Measurements from ENCODE around the gene SLC38A8. TPM values are rescaled to one million over a fixed set of nuclear protein-coding genes. Genes with fewer than 3 reads are reported as not detected.

SLC38A8 gene
- total and polyA plus RNA-seq, 2 experiments from 2014 or later = not detected

GRCh38 chr16:84086341-84086740 is 43.7 kb upstream of the SLC38A8 start:
- 81% methylated on average over 11 of the region's 11 CpGs for WGBS (ENCODE audit: low lambda C conversion rate, missing lambda C conversion rate)
- no peak for DNase-seq (ENCODE audit: low spot score)

GRCh38 chr16:84085773-84086172 is 43.2 kb upstream of the SLC38A8 start:
- no peak for TF ChIP-seq CTCF (IDR thresholded peaks at IDR 0.05; ENCODE audit: poor library complexity)
- TF ChIP-seq EZH2 (IDR thresholded peaks at IDR 0.05; ENCODE audit: borderline replicate concordance) = no peak
- no peak for TF ChIP-seq EZH2phosphoT487 (IDR thresholded peaks at IDR 0.05; ENCODE audit: low read depth, severe bottlenecking, unreplicated experiment)
- Histone ChIP-seq H3K4me2 (no peak overlapping the region), H3K27me3 (no peaks in the 10 kb centered on the region), H3K36me3 (replicated peaks; ENCODE audit: insufficient read depth, low read depth) (no peaks in the 10 kb centered on the region), H3K27ac (no peak overlapping the region), H3K9me2 (replicated peaks; ENCODE audit: insufficient read depth) (no peaks in the 10 kb centered on the region), H3K9me3 (ENCODE audit: low read depth) (no peaks in the 10 kb centered on the region), H4K20me1 (ENCODE audit: insufficient read depth, poor library complexity, severe bottlenecking) (no peaks in the 10 kb centered on the region), H2AFZ (no peak overlapping the region), H3K4me3 (no peak overlapping the region), H3K79me2 (peaks cover 5% of the 10 kb centered on the region), H3K4me1 (ENCODE audit: insufficient read depth) (no peaks in the 10 kb centered on the region)
- no peak for DNase-seq (ENCODE audit: low spot score)
- 85% methylated on average over 6 of the region's 6 CpGs for WGBS (ENCODE audit: low lambda C conversion rate, missing lambda C conversion rate)

More at GRCh38 chr16:84086341-84086740, 43.7 kb upstream of the SLC38A8 start:
- no peaks in the 10 kb centered on the region for H3K9me2 ChIP-seq (replicated peaks; ENCODE audit: insufficient read depth)
- no peak overlapping the region for H3K27ac ChIP-seq
- H3K4me2 ChIP-seq = no peak overlapping the region
- no peaks in the 10 kb centered on the region for H3K4me1 ChIP-seq (ENCODE audit: insufficient read depth)
- no peak overlapping the region for H3K4me3 ChIP-seq
- no peaks in the 10 kb centered on the region for H3K9me3 ChIP-seq (ENCODE audit: low read depth)
- no peak overlapping the region for H2AFZ ChIP-seq
- no peak for TF ChIP-seq EZH2 (IDR thresholded peaks at IDR 0.05; ENCODE audit: borderline replicate concordance)
- TF ChIP-seq CTCF (IDR thresholded peaks at IDR 0.05; ENCODE audit: poor library complexity) = no peak
- no peak for TF ChIP-seq EZH2phosphoT487 (IDR thresholded peaks at IDR 0.05; ENCODE audit: low read depth, severe bottlenecking, unreplicated experiment)
- no peaks in the 10 kb centered on the region for H3K36me3 ChIP-seq (replicated peaks; ENCODE audit: insufficient read depth, low read depth)
- H3K27me3 ChIP-seq = no peaks in the 10 kb centered on the region
- H4K20me1 ChIP-seq (ENCODE audit: insufficient read depth, poor library complexity, severe bottlenecking) = no peaks in the 10 kb centered on the region
- no peaks in the 10 kb centered on the region for H3K79me2 ChIP-seq

- Histone ChIP-seq H4K20me1 (ENCODE audit: insufficient read depth, poor library complexity, severe bottlenecking) (no peaks in the 10 kb centered on the region), H3K4me3 (no peak overlapping the region), H3K79me2 (peaks cover 6% of the 10 kb centered on the region), H3K4me1 (ENCODE audit: insufficient read depth) (no peaks in the 10 kb centered on the region), H3K4me2 (no peak overlapping the region), H3K36me3 (replicated peaks; ENCODE audit: insufficient read depth, low read depth) (no peaks in the 10 kb centered on the region), H3K9me2 (replicated peaks; ENCODE audit: insufficient read depth) (no peaks in the 10 kb centered on the region), H3K27ac (no peak overlapping the region), H2AFZ (no peak overlapping the region), H3K27me3 (no peaks in the 10 kb centered on the region), H3K9me3 (ENCODE audit: low read depth) (no peaks in the 10 kb centered on the region)
- no peak for DNase-seq (ENCODE audit: low spot score)
- 96% methylated on average over 8 of the region's 8 CpGs for WGBS (ENCODE audit: low lambda C conversion rate, missing lambda C conversion rate)
- TF ChIP-seq EZH2phosphoT487 (IDR thresholded peaks at IDR 0.05; ENCODE audit: low read depth, severe bottlenecking, unreplicated experiment) (no peak), CTCF (IDR thresholded peaks at IDR 0.05; ENCODE audit: poor library complexity) (no peak), EZH2 (IDR thresholded peaks at IDR 0.05; ENCODE audit: borderline replicate concordance) (no peak)
These were observed 42.7 kb upstream of the SLC38A8 start for GRCh38 chr16:84085271-84085667.

All from hepatocyte (in vitro differentiated cells).